A673 (cell line): ENCODE data around the gene PHC2. TPM values are rescaled to one million over a fixed set of nuclear protein-coding genes. Genes with fewer than 3 reads are reported as not detected.

Source experiments
- BruUV-seq: library from RNA; stranded (reverse); fragments of 400-500 nt; replicated peaks from 2 replicates; lab custom pipeline; 2021; lab: Mats Ljungman, UMichigan
- CTCF ChIA-PET: fragments of 300-600 bp; sonication (Branson Sonifier 250); formaldehyde crosslinking; loops from one replicate; lab custom pipeline; 2022; ENCODE audit warnings: antibody characterized with exemption; lab: Charles Lee
- POLR2A ChIA-PET: fragments of 300-600 bp; sonication (Branson Sonifier 250); formaldehyde crosslinking; loops from one replicate; lab custom pipeline; 2022; ENCODE audit warnings: antibody characterized with exemption; ENCODE audit not compliant: low non-redundant PET; lab: Charles Lee
- DNase-seq: peaks from one replicate; pipeline ENCODE4 v3.0.0-alpha.2; 2015; ENCODE audit warnings: low spot score
- H3K27ac ChIP-seq: fragments of 200-600 bp; sonication (generic); 2 replicates; pipeline ENCODE4 v1.5.1; 2016; ENCODE audit warnings: mixed run types, low read depth, mild to moderate bottlenecking, mixed read lengths, antibody characterized with exemption, low read length; ENCODE audit not compliant: poor library complexity, severe bottlenecking
- H3K27me3 ChIP-seq: fragments of 200-600 bp; sonication (generic); replicated peaks from 2 replicates; pipeline ENCODE4 v1.6.1; 2017; ENCODE audit warnings: mixed run types, low read depth, mild to moderate bottlenecking, mixed read lengths, antibody characterized with exemption, low read length; ENCODE audit not compliant: insufficient read depth, poor library complexity
- H3K36me3 ChIP-seq: fragments of 200-600 bp; sonication (generic); 2 replicates; pipeline ENCODE4 v1.6.1; 2016; ENCODE audit warnings: mixed run types, mild to moderate bottlenecking, mixed read lengths, antibody characterized with exemption, low read length; ENCODE audit not compliant: insufficient read depth, poor library complexity, severe bottlenecking
- H3K4me1 ChIP-seq: fragments of 200-600 bp; sonication (generic); 2 replicates; pipeline ENCODE4 v1.6.1; 2017; ENCODE audit warnings: mixed run types, mild to moderate bottlenecking, mixed read lengths, antibody characterized with exemption, low read length; ENCODE audit not compliant: insufficient read depth, poor library complexity, severe bottlenecking
- H3K4me3 ChIP-seq: fragments of 200-600 bp; sonication (generic); 2 replicates; pipeline ENCODE4 v1.5.1; 2016; ENCODE audit warnings: low read depth, mixed run types, mild to moderate bottlenecking, mixed read lengths, low read length; ENCODE audit not compliant: poor library complexity, severe bottlenecking
- H3K9me3 ChIP-seq: fragments of 200-600 bp; sonication (generic); 2 replicates; pipeline ENCODE4 v1.6.1; 2016; ENCODE audit warnings: mixed run types, low read depth, mild to moderate bottlenecking, mixed read lengths, antibody characterized with exemption, low read length; ENCODE audit not compliant: poor library complexity, severe bottlenecking
- EZH2 ChIP-seq: fragments of 200-600 bp; sonication (generic); IDR thresholded peaks from 2 replicates; pipeline ENCODE4 v1.6.1; 2017; ENCODE audit warnings: borderline replicate concordance, low read depth, mild to moderate bottlenecking, mixed read lengths, antibody characterized with exemption, low read length; ENCODE audit not compliant: poor library complexity, severe bottlenecking
- intact Hi-C: fragments of 100-400 bp; cut with micrococcal nuclease; formaldehyde crosslinking; loops from one replicate; pipeline ENCODE4 v1.10.0; 2022; ENCODE audit not compliant: unreplicated experiment
- total RNA-seq: library from RNA; stranded (reverse); gene quantifications from 2 replicates; pipeline ENCODE4 v1.2.3, GENCODE V29; 2021
- TF ChIP-seq, protein P1 (sequence below): fragments of 300-800, 200-600 bp; sonication (generic); conservative IDR thresholded peaks from 2 replicates; pipeline ENCODE4 v1.5.1; 2017; ENCODE audit warnings: low read depth, mild to moderate bottlenecking, antibody characterized with exemption, low read length, moderate library complexity, mixed read lengths

Gene PHC2
- total RNA-seq, 1 experiment from 2014 or later, result 136 TPM

GRCh38 chr1:33442141-33442540 is 11.2 kb upstream of the PHC2 start:
- no peak overlapping the region for H3K4me3 ChIP-seq
- H3K4me1 ChIP-seq, result peaks cover 27% of the 10 kb centered on the region
- no peak for DNase-seq
- H3K9me3 ChIP-seq, result no peaks in the 10 kb centered on the region
- ChIA-PET CTCF (interaction anchor here (0.5 kb wide), 1 partner anchor 14 kb away, joined by 7 read pairs; no protein-coding TSS in a partner anchor), POLR2A (no interaction called here)
- H3K36me3 ChIP-seq, result no peaks in the 10 kb centered on the region
- TF ChIP-seq, protein P1, sequence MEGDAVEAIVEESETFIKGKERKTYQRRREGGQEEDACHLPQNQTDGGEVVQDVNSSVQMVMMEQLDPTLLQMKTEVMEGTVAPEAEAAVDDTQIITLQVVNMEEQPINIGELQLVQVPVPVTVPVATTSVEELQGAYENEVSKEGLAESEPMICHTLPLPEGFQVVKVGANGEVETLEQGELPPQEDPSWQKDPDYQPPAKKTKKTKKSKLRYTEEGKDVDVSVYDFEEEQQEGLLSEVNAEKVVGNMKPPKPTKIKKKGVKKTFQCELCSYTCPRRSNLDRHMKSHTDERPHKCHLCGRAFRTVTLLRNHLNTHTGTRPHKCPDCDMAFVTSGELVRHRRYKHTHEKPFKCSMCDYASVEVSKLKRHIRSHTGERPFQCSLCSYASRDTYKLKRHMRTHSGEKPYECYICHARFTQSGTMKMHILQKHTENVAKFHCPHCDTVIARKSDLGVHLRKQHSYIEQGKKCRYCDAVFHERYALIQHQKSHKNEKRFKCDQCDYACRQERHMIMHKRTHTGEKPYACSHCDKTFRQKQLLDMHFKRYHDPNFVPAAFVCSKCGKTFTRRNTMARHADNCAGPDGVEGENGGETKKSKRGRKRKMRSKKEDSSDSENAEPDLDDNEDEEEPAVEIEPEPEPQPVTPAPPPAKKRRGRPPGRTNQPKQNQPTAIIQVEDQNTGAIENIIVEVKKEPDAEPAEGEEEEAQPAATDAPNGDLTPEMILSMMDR, result no peak
- no peak for TF ChIP-seq EZH2
- no TSS peak for BruUV-seq
- intact Hi-C loops, result no loop called here
- no peak overlapping the region for H3K27ac ChIP-seq
- H3K27me3 ChIP-seq, result no peaks in the 10 kb centered on the region

- intact Hi-C loops, result no loop called here
- Histone ChIP-seq H3K27ac (no peak overlapping the region), H3K27me3 (no peaks in the 10 kb centered on the region), H3K4me3 (no peak overlapping the region), H3K36me3 (no peaks in the 10 kb centered on the region), H3K4me1 (peaks cover 29% of the 10 kb centered on the region), H3K9me3 (no peaks in the 10 kb centered on the region)
- ChIA-PET CTCF (no interaction called here), POLR2A (no interaction called here)
- no peak for DNase-seq
- BruUV-seq, result no TSS peak
- no peak for TF ChIP-seq EZH2
- TF ChIP-seq, protein P1, result no peak
These were observed 10.3 kb upstream of the PHC2 start for GRCh38 chr1:33441088-33441745.

GRCh38 chr1:33439662-33440061 is 8.8 kb upstream of the PHC2 start:
- Histone ChIP-seq H3K4me1 (peaks cover 45% of the 10 kb centered on the region), H3K36me3 (no peaks in the 10 kb centered on the region), H3K27ac (no peak overlapping the region), H3K27me3 (no peaks in the 10 kb centered on the region), H3K4me3 (no peak overlapping the region), H3K9me3 (no peaks in the 10 kb centered on the region)
- TF ChIP-seq EZH2, result no peak
- TF ChIP-seq, protein P1, result no peak
- intact Hi-C loops, result no loop called here
- BruUV-seq, result no TSS peak
- ChIA-PET POLR2A (no interaction called here), CTCF (no interaction called here)
- DNase-seq, result no peak
